GM10266 (cell line): ENCODE measurements around the gene CPED1.

Experiments
- DNase-seq: peaks from one replicate; pipeline ENCODE4 v3.0.0; 2012; ENCODE audit errors: extremely low spot score
- TF ChIP-seq, protein P1 (sequence below): IDR thresholded peaks from 2 replicates; pipeline ENCODE4 v1.5.1; 2012; ENCODE audit warnings: mild to moderate bottlenecking, low read depth; ENCODE audit not compliant: control insufficient read depth, insufficient read depth; ENCODE audit errors: missing control alignments

Gene CPED1

DNA sequence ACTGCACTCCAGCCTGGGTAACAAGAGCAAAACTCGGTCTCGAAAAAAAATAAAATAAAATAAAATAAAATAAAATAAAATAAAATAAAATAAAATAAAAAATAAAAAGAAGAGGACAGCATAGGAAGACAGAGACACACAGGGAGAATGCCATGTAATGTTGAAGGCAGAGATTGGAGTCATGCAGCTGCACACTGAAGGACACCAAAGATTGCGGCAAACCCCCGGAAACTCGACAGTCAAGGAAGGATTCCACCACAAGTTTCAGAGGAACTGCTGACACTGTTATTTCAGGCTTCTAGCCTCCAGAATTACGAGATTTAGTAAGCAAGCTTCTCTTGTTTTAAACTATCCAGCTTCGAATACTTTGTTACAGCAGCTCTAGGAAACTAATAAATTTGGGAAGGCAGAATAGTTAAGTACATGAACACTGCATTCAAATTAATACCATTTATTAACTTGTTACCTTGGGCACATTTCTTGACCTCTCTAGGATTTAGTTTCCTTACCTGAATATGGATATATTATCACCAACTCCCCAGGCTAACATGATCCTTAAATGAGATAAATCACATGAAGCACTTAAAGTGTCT is 9.5 kb downstream of the CPED1 start:
- DNase-seq = no peak
- TF ChIP-seq, protein P1, sequence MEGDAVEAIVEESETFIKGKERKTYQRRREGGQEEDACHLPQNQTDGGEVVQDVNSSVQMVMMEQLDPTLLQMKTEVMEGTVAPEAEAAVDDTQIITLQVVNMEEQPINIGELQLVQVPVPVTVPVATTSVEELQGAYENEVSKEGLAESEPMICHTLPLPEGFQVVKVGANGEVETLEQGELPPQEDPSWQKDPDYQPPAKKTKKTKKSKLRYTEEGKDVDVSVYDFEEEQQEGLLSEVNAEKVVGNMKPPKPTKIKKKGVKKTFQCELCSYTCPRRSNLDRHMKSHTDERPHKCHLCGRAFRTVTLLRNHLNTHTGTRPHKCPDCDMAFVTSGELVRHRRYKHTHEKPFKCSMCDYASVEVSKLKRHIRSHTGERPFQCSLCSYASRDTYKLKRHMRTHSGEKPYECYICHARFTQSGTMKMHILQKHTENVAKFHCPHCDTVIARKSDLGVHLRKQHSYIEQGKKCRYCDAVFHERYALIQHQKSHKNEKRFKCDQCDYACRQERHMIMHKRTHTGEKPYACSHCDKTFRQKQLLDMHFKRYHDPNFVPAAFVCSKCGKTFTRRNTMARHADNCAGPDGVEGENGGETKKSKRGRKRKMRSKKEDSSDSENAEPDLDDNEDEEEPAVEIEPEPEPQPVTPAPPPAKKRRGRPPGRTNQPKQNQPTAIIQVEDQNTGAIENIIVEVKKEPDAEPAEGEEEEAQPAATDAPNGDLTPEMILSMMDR = no peak

DNA sequence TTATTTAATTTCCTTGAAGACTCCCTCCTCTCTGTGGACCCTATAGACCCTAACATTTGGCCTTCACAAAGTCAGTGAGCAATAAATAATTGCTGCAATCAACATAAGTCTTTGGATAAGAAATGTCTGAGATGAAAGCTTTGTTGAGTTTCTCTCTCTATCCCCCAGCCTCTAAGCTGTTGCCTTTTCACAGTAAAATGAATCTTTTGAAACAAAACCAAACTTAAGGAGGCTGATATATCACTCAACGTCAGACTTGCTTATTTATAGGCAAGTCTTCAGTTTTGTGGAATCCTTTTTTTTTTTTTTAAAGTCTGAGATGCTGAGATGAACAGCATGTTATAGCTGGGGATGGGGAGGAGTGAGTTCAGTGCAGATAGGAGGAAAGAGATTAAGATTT is 10.0 kb downstream of the CPED1 start:
- TF ChIP-seq, protein P1 = no peak
- DNase-seq = no peak

DNA sequence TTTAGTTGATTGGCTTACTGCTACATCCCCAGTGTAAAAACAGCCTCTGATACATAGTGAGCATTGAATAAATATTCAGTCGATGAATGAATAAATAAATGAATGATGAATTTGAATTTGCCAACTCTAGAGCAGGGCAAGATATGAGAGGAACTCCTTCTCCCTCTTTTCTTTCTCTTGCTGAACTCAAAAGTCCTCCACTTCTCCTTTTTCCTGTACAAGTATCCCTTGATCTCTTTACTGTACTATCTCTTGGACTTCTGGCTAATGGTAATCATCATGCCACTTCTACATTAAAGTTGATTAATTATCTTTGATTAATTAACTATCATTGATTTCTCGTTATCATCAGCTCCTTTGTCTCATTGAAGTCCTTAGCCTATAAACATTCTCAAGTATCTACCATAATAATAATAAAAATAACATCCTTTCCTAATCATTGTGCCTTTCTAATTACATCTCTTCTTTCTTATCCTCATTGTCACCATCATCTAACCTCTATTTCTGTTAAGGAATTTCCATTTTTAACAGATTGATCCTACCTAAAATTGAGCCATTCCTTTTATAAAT is 10.6 kb downstream of the CPED1 start:
- TF ChIP-seq, protein P1 = no peak
- no peak for DNase-seq

DNA sequence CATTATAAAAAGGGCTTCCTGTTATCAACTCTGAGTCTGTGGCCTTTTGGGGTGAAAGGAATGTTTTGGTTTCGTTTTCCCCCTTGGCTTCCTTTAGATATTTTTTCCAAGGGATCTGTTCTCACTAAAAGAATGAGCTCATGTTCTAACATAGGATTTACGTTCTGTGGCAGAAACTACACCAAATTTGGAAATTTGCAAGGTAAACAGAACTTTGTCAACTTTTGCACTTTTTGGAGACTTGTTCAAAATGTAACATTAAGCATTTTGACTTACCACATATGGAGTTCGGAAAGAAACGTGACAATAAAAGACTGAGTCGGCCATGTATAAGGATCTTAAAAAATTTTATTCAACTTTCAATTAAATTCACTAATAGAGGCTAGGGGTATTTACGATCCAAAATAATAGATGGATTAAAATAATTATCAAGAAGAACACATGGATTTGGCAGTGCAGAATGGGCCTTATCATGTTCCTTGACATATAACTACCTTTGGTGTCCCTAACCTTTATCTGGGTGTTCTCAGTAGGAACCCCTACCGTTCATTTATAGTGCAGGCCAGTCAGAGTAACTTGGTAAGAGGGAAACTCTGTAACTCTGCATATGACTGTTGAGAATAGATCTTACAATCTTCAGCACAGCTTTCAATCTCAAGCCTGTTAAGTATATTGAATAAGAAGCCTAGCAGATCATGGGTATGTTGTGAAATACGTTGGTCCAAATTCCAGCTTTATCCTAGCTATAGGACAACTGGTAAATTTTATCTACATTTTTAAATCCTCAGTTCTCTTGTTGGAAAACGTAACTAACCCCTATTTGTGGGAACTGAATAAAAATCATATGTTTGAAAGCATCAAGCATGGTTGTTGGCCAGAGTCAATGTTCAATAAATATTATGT is 11.8 kb downstream of the CPED1 start:
- no peak for DNase-seq
- TF ChIP-seq, protein P1 = no peak

DNA sequence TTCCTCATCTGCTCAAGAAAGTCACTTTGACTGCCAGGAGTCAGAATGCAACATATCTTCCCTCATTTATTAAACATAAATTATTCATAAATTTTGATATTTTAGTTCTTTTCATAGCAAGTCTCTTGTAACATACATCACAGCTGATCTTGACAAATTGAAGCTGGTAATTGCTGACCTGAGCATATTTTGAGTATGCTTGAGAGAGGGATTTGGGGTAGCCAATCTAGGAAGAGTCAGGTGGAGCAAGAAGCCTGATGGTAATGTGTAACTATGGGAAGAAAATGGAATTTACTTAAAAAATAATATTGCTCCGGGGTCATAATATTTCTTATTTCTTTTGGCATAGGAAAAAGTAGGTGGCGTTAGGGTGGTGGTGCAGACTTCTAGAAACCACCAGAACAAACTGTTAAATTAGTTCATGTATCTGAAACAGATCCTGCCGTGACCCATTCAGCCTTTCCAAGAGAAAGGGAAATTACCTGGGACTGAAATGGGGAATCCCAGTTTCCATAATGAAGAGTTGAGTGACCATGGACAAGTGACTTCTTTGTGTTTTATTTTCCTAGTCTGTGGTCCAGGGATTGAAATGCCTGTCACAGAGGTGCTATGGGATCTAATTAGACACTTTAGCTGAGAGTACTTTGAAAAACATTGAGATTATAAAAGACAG is 12.9 kb downstream of the CPED1 start:
- TF ChIP-seq, protein P1 = no peak
- DNase-seq = no peak

DNA sequence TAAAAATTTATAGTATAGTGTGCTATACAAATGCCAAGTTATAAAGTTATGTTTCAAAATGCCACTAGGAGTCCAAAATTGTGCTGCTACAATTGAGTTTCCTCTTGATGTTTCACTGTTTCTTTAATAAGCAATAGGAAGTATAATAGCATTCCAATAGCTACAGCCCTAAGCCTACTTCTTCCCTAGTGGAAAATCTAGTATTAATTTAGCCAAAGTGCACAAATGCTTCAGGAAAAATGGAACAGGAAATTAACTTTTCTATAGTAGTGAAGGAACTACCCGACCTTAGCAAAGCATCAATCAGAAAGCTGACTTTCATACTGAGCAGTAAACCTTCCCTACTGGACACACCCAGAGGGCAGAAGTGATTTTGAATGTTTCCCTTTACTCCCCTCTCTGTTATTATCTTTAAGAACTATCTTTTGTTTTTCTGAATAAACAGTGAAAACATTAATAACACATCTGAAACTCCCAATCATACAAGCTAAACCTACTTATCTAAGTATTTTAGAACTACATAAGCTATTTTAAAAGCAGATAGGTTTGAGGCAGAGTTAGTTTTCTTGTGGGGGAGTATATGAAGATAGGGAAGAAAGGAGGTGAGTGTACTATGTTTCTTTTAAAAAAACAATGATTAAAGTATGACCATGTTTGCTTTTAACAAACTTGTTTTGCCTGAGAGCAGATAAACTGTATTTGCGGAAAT is 13.7 kb downstream of the CPED1 start:
- TF ChIP-seq, protein P1 = no peak
- DNase-seq = no peak
